SW480 (cell line): Measurements from ENCODE around the gene SMG6.
"Not testable (repeated sequence)": the region's sequence is repeated elsewhere in the genome, so short reads cannot be mapped to it uniquely, and the experiment has no call there.

Experiments
- DNase-seq: peaks from one replicate; pipeline ENCODE4 v3.0.0-alpha.2; 2016; ENCODE audit warnings: low spot score

Gene SMG6

DNA sequence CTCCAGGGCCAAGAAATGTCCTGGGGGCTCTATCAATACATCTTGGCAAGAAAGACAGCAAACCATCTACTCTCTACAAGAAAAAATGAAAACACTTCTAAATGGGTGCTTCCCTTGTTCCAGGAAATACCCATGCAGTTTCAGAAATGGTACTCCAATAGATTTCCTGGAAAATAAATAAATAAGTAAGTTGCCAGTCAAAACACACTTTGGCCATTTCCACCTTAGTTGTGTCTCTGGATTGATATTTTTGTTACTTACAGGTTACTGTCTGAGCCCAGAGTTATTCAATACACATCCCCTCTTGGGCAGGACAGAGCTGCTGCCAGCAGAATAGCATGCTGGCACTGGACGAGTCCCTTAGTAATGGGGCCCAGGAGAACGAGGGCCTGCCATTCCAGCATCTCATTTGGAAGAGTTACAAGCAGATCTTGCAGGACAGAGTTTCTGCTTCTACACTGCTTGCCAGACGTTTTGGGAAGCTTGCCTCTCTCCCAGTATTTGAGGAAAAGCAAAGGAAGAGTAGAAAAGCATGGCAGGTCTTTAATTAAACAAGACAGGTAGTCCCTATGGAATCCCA lies 100.5 kb downstream of the SMG6 start:
- no peak for DNase-seq

DNA sequence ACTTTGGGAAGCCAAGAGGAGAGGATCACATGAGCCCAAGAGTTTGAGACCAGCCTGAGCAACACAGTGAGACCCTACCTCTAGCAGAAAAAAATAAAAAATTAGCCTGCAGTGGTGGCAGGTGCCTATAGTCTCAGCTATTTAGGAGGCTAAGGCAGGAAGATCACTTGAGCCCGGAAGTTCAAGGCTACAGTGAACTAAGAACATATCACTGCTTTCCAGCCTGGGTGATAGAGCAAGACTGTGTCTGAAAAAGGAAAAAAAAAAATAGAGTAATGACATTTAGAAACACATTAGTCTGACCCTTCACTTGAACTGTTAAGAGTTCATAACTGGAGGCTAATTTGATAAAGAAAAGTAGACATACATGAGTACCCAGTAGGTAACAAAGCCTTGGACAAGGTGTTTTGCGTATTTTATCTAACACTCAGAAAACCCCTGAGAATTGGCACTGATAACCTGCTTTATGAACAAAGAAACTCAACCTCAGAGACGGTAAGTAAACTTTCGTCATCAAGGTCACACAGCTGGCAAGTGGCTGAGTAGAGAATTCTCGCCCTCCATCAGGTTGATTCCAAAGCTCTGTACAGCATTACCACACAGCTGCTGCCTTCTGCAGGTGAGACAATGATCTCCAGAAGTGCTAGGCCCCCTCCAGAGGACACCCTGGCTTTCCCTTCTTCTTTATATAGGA lies 101.1 kb downstream of the SMG6 start:
- no peak for DNase-seq

DNA sequence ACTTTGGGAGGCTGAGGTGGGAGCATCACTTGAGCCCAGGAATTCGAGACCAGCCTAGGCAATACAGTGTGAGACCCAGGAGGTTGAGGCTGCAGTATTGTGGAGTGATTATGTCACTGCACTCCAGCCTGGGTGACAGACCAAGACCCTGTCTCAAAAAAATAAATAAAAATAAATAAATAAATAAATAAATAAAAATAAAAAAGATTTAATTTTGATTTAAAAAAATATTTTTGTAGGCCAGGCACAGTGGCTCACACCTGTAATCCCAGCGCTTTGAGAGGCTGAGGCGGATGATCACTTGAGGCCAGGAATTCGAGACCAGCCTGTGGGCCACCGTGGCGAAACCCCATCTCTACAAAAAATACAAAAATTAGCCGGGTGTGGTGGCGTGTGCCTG lies 104.2 kb downstream of the SMG6 start:
- not testable (repeated sequence) for DNase-seq

DNA sequence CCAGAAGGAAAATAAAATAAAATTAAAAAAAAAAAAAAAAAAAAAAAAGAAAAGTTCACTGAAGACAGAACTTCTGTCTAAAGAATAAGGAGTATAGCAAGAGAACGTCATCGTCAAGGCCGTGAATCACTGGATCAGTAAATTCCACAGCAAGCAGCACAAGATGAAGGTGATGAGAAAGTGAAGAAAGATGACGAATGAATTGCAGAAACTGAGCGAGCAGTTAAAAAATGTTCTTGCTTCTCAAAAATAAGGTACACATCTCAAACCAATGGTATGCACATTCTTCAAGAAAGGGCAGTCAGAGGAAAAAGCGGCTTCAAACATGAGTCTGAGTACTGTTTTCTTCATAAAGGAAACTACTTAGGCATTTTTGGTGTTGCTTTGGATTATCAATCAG lies 104.7 kb downstream of the SMG6 start:
- no peak for DNase-seq

DNA sequence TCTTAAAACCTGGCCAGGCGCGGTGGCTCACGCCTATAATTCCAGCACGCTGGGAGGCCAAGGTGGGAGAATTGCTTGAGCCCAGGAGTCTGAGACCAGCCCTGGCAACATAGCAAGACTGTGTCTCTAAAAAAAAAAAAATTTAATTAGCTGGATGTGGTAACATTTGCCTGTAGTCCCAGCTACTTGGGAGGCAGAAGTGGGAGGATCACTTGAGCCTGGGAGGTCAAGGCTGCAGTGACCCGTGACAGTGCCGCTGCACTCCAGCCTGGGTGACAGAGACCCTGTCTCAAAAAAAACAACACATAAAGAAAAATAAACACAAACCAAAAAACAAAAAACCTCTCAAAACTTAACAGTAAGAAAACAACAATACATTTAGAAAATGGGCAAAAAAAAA lies 106.3 kb downstream of the SMG6 start:
- no peak for DNase-seq

DNA sequence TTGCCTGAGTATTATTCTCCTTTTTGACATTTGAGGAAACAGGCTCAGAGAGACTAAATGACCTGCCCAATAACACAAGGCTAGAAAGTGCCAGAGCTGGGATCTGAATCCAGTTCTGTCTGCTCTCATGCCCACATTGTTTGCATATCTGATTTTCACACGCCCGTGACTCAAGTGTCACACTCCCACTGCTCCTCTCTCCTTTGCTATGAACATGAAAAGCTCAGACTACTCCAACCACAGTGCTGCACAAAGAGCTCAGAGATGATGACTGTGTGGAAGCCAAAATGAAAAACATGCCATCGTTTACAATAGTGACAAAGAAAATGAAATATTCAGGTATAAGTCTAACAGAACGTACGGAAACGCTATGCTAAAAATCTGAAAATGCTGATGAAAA lies 107.9 kb downstream of the SMG6 start:
- peak; percentile 7 for DNase-seq

DNA sequence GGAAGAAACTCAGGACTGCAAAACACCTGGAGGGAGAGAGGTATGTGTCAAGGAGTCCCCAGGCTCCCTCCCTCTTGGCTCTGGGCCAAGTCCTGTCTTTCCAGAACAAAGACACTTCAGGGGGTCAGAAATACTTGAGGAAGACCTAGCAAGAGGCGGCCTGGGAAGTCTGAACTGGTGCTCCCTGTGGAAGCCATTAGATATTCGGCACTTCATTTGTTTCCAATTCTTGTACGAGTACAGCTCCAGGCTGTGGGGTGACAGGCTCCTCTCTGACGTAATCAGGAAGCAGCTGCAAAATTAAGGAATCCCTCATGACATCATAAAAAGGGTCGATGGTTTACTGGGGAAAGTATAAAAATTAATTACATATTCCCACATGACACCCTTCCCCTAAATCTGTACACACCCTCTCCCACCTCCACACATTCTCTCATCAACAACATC lies 108.7 kb downstream of the SMG6 start:
- DNase-seq, result no peak

DNA sequence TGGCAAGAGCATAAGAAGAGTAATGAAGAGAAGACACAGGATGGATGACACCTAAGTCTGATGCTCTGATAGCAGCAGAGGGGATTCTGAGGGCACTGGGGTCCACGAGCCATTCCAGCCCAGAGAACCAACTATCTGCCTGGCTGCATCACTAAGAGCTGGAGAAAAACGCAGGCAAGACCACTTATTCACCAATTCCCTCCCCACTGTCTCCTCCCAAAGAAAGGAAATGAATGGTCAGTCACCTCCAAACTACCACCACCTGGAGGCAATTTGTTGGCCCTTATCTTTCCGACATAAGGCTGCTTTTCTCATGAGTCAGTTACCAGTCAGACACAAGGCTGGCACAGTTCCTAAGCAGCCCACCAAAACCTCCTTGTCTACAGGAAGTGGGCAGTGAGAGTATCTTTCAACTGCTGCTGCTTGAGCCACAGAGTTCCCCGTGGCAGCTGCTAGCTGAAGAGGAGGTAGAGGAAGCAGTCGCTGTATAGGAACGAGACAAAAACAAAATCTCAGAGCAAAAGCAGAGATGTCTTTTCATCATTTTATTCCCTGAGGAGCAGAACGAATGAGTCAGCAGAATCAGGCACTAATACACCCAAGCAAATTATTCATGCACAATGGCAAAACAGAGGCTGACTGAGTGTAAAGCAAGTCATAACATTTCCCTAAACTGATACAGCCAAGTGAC lies 111.1 kb downstream of the SMG6 start:
- peak; percentile 73 for DNase-seq

DNA sequence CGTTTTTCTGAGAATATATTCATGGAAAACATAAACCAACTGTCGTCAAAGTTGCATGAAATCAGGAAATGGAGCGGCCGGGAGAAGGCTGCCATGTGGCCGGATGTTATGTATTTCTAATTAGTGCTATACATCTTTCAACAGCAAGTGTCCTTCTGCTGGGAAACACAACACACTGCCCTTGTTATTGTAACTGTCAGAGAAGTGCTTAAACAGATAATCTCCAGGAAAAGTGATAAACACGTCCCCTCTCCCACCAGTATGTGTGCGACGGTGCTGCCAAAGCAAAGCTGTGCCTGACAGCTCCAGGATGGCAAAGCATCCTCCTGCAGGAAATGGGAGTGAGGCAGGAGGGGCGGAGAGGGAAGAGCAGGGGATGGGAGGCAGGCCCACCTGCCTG lies 111.8 kb downstream of the SMG6 start:
- no peak for DNase-seq

DNA sequence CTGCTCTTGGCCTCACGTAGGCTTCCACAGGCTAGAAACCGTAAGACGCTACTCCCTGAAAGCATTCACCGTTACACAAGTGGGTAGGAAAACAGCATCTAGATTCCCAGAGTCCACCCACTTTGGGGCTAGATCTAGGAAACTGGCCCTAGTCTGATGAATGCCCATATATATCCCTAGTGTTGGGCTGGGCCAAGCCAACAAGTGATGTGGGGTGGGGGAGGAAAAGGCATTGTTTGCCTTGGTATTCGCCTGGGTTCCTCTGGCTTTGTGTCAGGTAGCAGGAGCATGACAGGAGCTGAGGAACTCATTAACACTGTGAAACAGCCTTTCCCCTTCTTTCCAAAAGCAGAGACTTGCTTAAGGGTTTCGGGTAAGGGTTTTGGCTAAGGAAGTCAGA lies 112.4 kb downstream of the SMG6 start:
- no peak for DNase-seq

DNA sequence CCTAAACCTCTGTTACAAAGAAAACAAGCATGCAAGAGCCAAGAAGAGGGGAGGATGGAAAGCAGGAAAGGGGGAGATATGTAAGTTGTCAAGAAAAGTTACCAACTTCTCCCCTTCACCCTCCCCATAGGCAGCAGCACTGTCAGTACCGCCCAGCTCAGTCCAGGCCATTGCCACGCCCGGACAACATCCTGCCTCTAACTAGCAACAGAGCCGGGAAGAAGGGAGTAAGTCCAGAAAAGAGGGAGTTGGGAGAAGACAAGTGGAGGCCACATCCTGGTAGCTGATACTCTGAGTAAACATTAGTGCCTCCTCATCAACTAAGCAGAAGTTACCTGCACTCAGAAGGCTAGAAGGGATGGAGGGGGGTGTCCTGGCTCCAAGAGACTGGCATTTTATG lies 113.6 kb downstream of the SMG6 start:
- DNase-seq, result peak; percentile 10

DNA sequence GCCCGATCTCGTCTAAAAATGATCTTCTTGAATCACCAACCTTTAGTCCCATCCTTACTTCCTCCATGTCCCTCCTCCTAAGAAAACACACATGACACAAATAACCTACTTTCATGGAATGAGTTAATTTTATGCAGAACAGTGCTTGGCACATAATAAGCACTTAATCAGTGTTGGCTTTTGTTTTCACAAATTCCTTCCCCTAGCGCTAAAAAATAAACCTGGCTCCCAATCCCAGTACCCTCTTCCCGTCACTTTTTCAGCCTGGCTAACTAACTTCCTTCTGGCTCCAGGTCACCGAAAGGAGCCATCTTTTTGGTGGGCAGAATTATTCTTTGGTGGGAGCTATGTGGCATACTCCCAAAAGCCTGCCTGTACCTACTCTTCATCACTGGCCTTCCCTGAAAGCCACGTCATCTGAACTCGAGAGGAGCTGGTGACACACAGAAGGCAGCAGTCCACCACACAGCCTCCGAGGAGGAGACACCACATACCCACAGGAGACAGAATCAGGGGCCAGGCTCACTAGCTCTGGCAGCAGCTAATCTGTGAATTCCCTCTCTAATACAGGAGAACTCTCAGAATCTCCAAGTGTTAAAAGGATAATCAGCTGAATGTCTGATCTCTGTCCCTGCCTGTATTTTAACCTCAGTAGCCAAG lies 114.5 kb downstream of the SMG6 start:
- DNase-seq, result no peak

DNA sequence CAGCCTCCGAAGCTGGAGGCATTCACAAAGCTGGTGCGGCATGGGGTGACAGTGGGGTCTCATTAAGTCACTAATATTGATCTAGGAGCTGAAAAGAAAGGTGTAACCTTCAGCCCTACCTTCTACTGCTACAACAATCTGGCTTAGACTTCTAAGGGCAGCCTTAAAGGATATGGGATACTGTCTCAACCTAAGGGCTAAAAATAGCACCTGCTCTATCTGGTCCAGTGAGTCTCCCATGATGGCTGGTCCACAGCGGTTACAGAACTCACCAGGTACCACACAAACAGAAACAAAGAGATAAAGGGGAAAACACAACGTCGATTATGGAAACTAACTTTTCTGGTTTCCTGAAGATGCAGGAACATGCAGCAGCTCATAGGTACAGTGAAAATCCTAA lies 115.8 kb downstream of the SMG6 start:
- no peak for DNase-seq

DNA sequence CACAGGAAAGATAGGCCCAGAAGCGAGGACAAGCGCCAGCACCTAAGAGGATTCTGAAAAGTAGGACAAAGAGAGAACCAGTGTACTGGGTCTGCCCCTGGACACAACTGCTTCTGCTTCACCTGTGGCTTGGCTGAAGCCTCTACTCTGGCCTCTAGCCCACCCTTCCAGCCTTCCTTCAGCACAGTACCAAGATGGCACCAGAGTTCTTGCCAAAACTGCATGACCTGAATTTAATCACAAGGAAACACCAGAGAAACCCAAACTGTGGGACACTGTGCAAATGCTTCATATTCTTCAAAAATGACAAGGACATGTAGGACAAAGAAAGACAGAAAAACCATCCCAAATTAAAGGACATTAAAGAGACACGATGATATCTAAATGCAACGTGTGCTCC lies 116.6 kb downstream of the SMG6 start:
- DNase-seq, result no peak

DNA sequence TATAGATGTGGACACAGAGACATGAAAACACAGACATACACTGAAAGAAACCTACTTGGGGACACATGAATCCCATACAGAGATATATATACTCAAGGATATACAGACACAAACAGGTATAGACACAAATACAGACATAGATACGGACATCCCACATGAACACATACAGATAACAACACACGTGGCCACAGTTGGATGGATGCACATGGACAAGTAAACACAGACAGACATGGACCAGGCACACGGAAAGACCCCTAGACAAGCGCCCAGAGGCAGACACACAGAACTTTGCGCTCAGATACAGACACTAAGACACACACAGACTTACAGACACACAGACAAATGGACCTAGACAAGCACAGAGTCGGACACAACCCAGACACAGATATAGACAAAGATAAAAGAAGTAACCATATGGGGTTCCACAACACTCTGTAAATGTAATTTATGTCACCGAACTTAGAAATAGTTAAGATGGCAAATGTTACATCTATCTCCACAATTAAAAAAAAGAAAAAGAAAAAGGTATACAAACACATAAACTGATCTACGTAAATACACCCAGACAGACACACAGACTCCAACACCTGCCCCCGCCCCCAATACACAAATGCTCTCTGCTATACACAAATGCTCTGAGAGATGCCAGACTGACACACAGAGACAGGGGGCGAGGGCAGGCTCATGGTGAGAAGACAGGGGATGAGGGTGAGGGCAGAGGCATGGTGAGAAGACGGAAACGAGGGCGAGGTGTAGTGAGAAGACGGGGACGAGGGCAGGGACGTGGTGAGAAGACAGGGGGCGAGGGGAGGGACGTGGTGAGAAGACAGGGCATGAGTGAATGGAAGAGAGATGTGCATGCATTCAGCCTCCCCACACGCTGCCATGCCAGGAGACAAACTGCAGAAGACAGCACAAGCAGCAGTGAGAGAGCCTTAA lies 118.3 kb downstream of the SMG6 start:
- no peak for DNase-seq

DNA sequence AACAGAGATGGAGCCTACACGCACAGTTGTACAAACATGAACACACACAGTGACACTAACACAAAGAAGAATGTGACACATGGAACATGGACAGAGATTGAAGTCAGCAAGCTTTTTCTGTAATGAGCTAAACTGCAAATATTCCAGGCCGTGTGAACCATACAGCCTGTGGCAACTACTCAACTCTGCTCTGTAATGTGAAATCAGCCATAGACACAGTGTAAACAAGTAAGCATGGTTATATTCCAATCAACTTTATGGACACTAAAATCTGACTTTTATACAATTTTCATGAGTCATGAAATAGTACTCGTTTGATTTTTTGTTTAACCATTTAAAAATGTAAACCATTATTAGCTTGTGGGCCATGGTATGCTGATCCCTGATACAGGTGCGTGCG lies 120.2 kb downstream of the SMG6 start:
- DNase-seq, result no peak

DNA sequence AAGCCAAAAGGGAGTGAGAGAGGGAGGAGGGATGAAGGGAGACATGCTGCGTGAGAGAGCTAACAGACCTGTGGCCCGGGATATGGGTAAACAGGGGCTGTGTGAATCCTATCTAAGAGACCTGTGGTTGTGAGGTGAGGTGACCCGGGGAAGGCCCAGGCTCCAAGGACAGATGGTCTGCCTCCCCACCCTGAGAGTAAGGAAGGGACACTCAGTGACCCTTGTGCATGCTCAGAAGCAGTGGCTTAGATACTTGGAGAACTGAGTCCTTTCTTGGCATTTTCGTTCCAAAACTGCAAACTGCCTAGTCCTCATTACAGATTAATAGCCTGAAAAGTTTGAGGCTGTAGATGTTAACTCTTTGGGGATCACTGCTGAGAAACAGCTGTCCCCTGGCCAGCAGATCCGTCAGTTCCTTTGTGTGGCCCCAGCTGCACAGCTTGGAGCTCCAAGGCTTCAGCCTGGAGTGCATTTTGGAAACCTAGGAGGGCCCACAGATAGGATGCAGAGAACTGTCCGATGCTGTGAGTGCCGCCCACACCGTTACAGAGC lies 121.6 kb downstream of the SMG6 start:
- DNase-seq, result no peak

DNA sequence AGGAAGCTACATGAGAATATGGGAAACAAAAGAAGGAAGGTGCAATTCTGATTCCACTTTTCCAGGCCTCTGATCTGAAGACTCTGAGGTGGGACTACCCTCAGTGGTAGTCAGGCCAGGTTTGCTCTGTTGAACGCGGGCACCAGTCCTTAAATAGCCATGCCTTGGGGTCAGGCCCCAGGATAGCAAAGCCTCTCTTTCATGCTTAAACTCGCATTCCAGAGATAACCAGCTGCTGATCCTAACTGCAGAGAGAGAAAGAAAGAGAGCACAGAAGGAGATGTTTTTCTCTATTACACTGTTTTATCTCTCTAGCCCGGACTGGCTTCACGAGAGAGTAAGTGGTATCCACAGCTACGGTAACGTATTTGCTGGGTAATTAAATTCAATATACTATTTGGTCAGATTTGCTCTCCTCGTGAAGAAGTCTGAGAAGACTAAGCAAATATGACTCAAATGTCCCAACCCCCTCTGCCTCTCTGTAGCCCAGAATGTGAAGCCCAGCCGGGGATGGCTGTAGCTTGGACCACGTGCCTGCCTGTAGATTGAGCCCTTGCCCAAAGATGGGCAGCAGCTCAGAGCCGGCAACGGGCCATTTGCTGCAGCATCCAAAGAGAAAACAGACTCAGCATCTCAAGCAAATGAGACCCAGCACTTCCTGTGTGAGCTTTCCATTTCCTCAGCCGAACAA lies 122.2 kb downstream of the SMG6 start:
- no peak for DNase-seq

DNA sequence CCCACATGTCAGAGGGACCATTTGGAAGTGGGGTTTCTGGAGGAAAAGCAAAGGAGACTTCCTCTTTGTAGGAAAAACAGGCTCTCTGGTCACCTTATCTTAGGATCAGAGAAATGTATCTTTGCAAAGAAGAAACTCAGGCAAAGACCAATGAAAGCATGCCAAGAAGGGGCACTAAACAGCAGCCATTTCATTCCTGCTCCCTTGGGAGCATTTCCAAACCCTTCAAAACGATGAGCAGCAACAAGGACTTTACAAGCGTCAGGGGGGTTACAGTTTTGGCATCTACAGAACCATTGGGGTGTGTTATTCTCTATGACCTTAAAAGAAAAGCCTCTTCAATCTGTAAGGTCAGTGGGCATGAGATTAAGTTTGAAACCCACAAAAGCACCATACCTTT lies 122.8 kb downstream of the SMG6 start:
- DNase-seq, result no peak

DNA sequence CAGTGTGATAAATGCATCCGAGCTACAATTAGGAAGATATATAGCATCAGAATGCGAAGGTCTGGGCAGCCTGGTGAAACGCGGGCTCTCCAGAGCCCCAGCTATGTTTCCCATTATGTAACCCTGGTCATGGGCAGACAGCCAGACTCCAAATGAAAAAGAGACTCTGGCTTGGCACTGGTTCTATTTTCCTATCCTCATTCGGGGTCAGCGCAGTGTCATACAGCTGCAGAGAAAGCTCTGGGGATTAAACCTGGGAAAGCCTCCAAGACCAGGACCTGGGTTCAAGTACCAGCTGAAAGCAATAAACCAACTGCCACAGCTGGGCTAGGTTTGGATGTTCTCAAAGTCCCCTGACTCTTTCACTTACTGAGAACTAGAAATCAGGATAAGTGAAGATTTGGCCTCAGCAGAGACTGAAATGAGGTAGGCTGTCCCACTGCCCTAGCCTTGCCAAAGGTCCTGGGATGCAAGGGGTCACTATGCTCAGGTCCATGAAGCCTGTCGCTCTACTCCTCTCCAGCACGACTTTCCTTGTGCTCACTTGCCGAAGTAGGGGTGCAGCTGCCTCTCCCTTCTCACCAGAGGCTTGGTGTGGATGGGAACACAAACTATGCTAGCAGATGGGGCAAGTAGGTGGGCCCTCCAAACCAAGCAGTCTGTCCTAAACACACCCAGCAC lies 123.8 kb downstream of the SMG6 start:
- DNase-seq, result no peak
